SU-DHL-6 (cell line): ENCODE results near the gene EEF1AKMT4.
"Not testable (repeated sequence)": the region's sequence is repeated elsewhere in the genome, so short reads cannot be mapped to it uniquely, and the experiment has no call there.

Experiments
- H2AFZ ChIP-seq: fragments of 200-600 bp; sonication (generic); 2 replicates; pipeline ENCODE4 v1.6.1; 2014; ENCODE audit warnings: low read depth, mild to moderate bottlenecking, moderate library complexity, mixed read lengths, antibody characterized with exemption, low read length; ENCODE audit not compliant: severe bottlenecking
- H3F3A ChIP-seq: fragments of 200-600 bp; shearing (Covaris generic); 2 replicates; pipeline ENCODE4 v1.6.0; 2016; ENCODE audit warnings: antibody characterized with exemption, mild to moderate bottlenecking; ENCODE audit not compliant: insufficient read depth
- H3K27ac ChIP-seq: fragments of 200-600 bp; sonication (generic); 2 replicates; pipeline ENCODE4 v1.5.1; 2016; ENCODE audit warnings: low read depth, mild to moderate bottlenecking, low read length, moderate library complexity, mixed read lengths
- H3K27me3 ChIP-seq: fragments of 200-600 bp; sonication (generic), shearing (Covaris generic); 2 replicates; pipeline ENCODE4 v1.6.0; 2014; ENCODE audit warnings: mild to moderate bottlenecking, low read length
- H3K36me3 ChIP-seq: fragments of 200-600 bp; sonication (generic); 2 replicates; pipeline ENCODE4 v1.6.1; 2014; ENCODE audit warnings: mild to moderate bottlenecking, low read length, mixed read lengths
- H3K4me2 ChIP-seq: fragments of 300-600, 200-600 bp; shearing (Covaris generic), sonication (generic); 2 replicates; pipeline ENCODE4 v1.6.0; 2014; ENCODE audit warnings: low read length, low read depth, mild to moderate bottlenecking; ENCODE audit not compliant: poor library complexity, severe bottlenecking
- H3K4me3 ChIP-seq: fragments of 200-600 bp; sonication (generic); 2 replicates; pipeline ENCODE4 v1.5.1; 2014; ENCODE audit warnings: antibody characterized with exemption, low read length, mild to moderate bottlenecking, mixed read lengths; ENCODE audit not compliant: insufficient read depth, poor library complexity, severe bottlenecking
- H3K79me2 ChIP-seq: fragments of 200-600 bp; sonication (generic); 2 replicates; pipeline ENCODE4 v1.6.1; 2014; ENCODE audit warnings: mild to moderate bottlenecking, low read length, moderate library complexity; ENCODE audit not compliant: insufficient read depth
- H3K9ac ChIP-seq: fragments of 200-600 bp; sonication (generic); 2 replicates; pipeline ENCODE4 v1.7.0; 2014; ENCODE audit warnings: mild to moderate bottlenecking, low read length
- H3K9me2 ChIP-seq: fragments of 200-600 bp; sonication (generic); replicated peaks from 2 replicates; pipeline ENCODE4 v1.6.1; 2014; ENCODE audit warnings: low read length; ENCODE audit not compliant: insufficient read depth
- H3K9me3 ChIP-seq: fragments of 200-600 bp; sonication (generic); 2 replicates; pipeline ENCODE4 v1.6.1; 2014; ENCODE audit warnings: low read length, mixed read lengths; ENCODE audit not compliant: insufficient read depth
- H4K20me1 ChIP-seq: fragments of 200-600 bp; sonication (generic); 2 replicates; pipeline ENCODE4 v1.6.1; 2014; ENCODE audit warnings: low read depth, mild to moderate bottlenecking, antibody characterized with exemption, low read length, moderate library complexity, mixed read lengths
- EZH2phosphoT487 ChIP-seq: fragments of 200-600 bp; sonication (generic), shearing (Covaris generic); conservative IDR thresholded peaks from 2 replicates; pipeline ENCODE4 v1.6.1; 2018; ENCODE audit warnings: mild to moderate bottlenecking, antibody characterized with exemption, low read length, moderate library complexity, mixed read lengths
- TF ChIP-seq, protein P1 (sequence below): fragments of 200-600 bp; sonication (generic); IDR thresholded peaks from one replicate; pipeline ENCODE4 v1.5.1; 2017; ENCODE audit warnings: antibody characterized with exemption, mild to moderate bottlenecking, low read length, moderate library complexity; ENCODE audit not compliant: insufficient read depth, poor library complexity, severe bottlenecking

The EEF1AKMT4 gene

DNA sequence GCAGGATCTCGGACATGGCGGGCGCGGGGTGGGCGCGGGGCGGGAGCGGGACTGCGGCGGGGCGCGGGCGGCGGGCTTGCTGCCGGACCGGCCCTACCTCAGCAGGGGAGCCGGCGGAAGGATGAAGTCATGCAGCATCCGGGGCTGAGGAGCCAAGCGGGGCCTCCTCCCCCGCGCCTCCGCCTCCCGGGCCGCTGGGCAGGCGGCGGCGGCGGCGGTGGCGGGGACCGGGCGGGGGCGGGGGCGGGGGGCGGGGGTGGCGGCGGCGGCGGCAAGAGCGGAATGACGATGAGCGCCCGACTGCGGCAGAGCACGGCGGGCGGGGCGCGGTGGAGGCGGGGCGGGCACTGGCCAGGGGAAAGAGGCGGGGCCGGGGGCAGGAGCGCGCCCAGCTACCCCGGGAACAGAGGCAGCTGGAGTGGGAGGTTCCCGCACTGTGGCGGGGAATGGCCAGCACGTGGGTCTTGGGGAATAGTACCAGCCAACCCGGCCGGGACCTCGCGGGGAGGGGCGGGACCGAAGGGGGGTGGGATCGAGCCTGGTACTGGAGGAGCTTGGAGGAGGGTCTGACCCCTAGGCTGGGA lies 11.9 kb downstream of the EEF1AKMT4 start, which contains the start of gene CAMK2N2:
TSS of gene CAMK2N2 (minus strand) at position 284 of the 584 bp plus-strand sequence. CDS start at position 16, 268 bp downstream.
- no peaks in the 10 kb centered on the region; the same call in 1 of the 2 replicates for H3F3A ChIP-seq
- H3K9me2 ChIP-seq, result no peaks in the 10 kb centered on the region
- no peak within 1 kb of the TSS for H3K27ac ChIP-seq
- H3K9me3 ChIP-seq, result no peaks in the 10 kb centered on the region
- H3K79me2 ChIP-seq, result no peaks in the 10 kb centered on the region
- H3K4me2 ChIP-seq, result peak within 1 kb of the TSS; percentile 67
- peak within 1 kb of the TSS; percentile 47 for H3K4me3 ChIP-seq
- no peaks in the 10 kb centered on the region for H3K27me3 ChIP-seq
- H3K9ac ChIP-seq, result peak within 1 kb of the TSS; percentile 41
- no peaks in the 10 kb centered on the region for H3K36me3 ChIP-seq
- no peaks in the 10 kb centered on the region for H4K20me1 ChIP-seq
- H2AFZ ChIP-seq, result peak within 1 kb of the TSS; percentile 54
- TF ChIP-seq EZH2phosphoT487, result no peak
- TF ChIP-seq, protein P1, sequence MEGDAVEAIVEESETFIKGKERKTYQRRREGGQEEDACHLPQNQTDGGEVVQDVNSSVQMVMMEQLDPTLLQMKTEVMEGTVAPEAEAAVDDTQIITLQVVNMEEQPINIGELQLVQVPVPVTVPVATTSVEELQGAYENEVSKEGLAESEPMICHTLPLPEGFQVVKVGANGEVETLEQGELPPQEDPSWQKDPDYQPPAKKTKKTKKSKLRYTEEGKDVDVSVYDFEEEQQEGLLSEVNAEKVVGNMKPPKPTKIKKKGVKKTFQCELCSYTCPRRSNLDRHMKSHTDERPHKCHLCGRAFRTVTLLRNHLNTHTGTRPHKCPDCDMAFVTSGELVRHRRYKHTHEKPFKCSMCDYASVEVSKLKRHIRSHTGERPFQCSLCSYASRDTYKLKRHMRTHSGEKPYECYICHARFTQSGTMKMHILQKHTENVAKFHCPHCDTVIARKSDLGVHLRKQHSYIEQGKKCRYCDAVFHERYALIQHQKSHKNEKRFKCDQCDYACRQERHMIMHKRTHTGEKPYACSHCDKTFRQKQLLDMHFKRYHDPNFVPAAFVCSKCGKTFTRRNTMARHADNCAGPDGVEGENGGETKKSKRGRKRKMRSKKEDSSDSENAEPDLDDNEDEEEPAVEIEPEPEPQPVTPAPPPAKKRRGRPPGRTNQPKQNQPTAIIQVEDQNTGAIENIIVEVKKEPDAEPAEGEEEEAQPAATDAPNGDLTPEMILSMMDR, result no peak

DNA sequence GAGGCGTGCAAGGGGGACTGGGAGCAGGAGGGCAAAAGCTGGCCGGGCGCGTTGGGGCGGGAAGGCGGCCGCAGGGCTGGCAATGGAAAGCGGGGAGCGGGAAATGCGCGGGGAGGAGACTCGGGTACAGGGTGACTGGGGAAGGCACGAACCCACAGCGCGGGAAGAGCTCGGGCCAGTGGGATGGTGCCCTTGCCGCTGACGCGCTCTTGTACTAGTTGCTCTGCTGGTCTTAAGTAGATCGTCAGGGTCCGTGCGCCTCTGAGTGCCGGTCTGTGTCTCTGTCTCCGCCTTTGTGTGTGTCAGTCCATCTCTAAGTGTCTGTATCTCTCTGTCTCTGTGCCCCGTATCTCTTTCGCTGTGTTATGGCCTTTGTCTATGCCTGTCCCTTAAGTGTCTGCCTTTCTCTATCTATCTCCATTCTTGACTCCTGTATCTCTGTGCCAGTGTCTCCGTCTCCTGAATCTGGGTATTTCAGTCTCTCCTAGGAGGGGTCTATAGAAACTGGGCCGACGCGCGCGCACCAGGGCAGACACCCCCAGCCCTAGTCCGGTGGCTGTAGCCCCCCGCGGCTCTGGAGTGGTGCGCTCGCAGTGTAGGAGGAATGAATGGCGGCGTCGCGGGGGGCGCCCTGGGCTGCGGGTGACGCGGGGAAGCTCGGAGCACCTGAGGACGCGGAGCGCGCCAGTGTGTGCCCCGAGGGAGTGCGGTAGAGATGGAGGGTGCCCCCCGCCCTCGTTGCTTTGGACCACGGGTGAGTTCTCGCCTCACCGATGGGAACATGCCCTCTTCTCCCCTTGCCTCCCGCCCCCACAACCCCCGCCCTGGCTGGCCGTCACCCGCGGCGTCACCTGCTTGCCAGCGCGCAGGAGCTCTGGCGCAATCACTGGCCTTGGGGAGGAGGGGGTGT lies 12.6 kb downstream of the EEF1AKMT4 start:
- Histone ChIP-seq H4K20me1 (no peaks in the 10 kb centered on the region), H3K9me3 (no peaks in the 10 kb centered on the region), H3K4me2 (peak overlapping the region; percentile 67), H3F3A (no peaks in the 10 kb centered on the region), H3K4me3 (peak overlapping the region; percentile 38), H3K9ac (peak overlapping the region; percentile 39), H3K36me3 (no peaks in the 10 kb centered on the region), H3K9me2 (no peaks in the 10 kb centered on the region), H3K27ac (no peak overlapping the region), H3K79me2 (no peaks in the 10 kb centered on the region), H2AFZ (peak overlapping the region; percentile 54), H3K27me3 (no peaks in the 10 kb centered on the region)
- TF ChIP-seq, protein P1, result no peak
- TF ChIP-seq EZH2phosphoT487, result no peak

- no peak for TF ChIP-seq EZH2phosphoT487
- no peak overlapping the region for H3K4me2 ChIP-seq
- no peaks in the 10 kb centered on the region for H3F3A ChIP-seq
- no peak overlapping the region for H3K9ac ChIP-seq
- no peaks in the 10 kb centered on the region for H3K27me3 ChIP-seq
- H2AFZ ChIP-seq, result no peak overlapping the region
- H3K27ac ChIP-seq, result no peak overlapping the region
- H3K9me2 ChIP-seq, result no peaks in the 10 kb centered on the region
- H3K9me3 ChIP-seq, result no peaks in the 10 kb centered on the region
- H3K4me3 ChIP-seq, result no peak overlapping the region
- H4K20me1 ChIP-seq, result no peaks in the 10 kb centered on the region
- H3K79me2 ChIP-seq, result no peaks in the 10 kb centered on the region
- H3K36me3 ChIP-seq, result no peaks in the 10 kb centered on the region
Measured at GRCh38 chr3:184262764-184263179, 13.3 kb downstream of the EEF1AKMT4 start.

GRCh38 chr3:184267249-184267648 lies 17.8 kb downstream of the EEF1AKMT4 start:
- not testable (repeated sequence) for H3K36me3 ChIP-seq, H3K4me2 ChIP-seq, H4K20me1 ChIP-seq, H3K27ac ChIP-seq, H2AFZ ChIP-seq, H3K9me2 ChIP-seq, H3K27me3 ChIP-seq, H3K4me3 ChIP-seq, H3K9me3 ChIP-seq, H3K9ac ChIP-seq, H3K79me2 ChIP-seq, H3F3A ChIP-seq
